ENCODE data around the gene PVALB. TPM values are rescaled to one million over a fixed set of nuclear protein-coding genes. Genes with fewer than 3 reads are reported as not detected.

PVALB gene, protein sequence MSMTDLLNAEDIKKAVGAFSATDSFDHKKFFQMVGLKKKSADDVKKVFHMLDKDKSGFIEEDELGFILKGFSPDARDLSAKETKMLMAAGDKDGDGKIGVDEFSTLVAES
- polyA plus RNA-seq (ENCODE audit: insufficient read length in 4 of 4) = 10 to 100 TPM in 2 of 4 donors, 1 to 10 TPM in 2; 3.9 to 12.3 (median 7.7) TPM

GRCh38 chr22:36816636-36817524, at the start of gene PVALB:
Gene PVALB (minus strand): TSS chr22:36817035. CDS start chr22:36817005, 30 bp downstream.
- DNase-seq (ENCODE audit: low read depth in 4 of 4, low spot score in 3 of 4) = peak in 3 of 4 donors; percentile 59 to 63 (median 60)

- peak in 1 of 4 donors; percentile 14 for DNase-seq (ENCODE audit: low read depth in 4 of 4, low spot score in 3 of 4)
Observed at GRCh38 chr22:36865346-36865745, 48.5 kb upstream of the PVALB start.

DNA sequence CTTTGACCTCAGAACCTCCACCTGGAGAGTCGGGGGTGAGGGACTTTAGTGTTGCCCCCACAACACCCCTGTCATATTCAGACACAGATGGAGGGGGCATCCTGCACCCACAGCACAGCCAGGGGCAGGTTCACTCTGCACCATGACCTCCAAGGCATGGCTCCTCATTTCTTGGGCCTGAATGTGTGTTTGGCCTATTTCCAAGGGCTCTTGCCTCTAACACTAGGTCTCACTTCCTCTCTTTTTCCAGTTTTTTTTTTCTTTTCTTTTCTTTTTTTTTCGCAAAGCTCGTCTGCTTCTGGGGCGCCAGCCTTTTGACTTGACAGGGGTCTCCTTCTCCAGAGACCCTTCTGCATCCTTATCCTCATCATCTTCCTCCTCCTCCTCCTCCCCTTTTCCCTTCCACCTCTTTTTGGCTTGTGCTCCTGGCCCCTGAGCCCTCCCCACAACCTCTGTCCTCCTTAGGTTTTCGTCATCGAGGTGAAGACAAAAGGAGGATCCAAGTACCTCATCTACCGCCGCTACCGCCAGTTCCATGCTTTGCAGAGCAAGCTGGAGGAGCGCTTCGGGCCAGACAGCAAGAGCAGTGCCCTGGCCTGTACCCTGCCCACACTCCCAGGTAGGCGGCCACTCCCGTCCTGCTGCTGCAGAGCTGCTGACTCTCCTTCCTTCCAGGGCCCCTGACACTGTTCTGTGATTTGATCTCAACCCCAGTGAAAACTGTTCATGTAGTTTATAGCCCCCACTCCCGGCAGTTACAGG, 47.8 kb upstream of the PVALB start:
- DNase-seq (ENCODE audit: low read depth in 4 of 4, low spot score in 3 of 4) = no peak

GRCh38 chr22:36863979-36864378, 47.1 kb upstream of the PVALB start:
- no peak for DNase-seq (ENCODE audit: low read depth in 4 of 4, low spot score in 3 of 4)

DNA sequence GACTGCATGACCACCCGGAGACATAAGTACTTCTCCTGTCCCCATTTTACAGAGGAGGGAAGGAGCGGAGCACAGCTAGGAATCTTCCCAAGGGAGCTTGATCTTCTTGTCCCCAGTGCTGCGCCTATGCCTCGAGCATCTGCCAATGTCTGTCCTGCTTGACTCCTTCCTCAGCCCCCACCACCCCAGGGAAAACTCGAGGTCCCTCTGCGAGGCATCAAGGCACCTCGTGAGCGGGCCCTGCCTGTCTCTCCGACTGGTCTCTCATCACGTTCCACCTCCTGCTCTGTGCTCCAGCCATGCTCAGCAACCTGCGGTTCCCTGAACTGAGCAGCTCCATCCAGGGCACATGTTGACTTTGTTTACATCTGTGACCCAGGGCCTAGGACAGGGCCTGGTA, 46.4 kb upstream of the PVALB start:
- DNase-seq (ENCODE audit: low read depth in 4 of 4, low spot score in 3 of 4) = no peak

DNA sequence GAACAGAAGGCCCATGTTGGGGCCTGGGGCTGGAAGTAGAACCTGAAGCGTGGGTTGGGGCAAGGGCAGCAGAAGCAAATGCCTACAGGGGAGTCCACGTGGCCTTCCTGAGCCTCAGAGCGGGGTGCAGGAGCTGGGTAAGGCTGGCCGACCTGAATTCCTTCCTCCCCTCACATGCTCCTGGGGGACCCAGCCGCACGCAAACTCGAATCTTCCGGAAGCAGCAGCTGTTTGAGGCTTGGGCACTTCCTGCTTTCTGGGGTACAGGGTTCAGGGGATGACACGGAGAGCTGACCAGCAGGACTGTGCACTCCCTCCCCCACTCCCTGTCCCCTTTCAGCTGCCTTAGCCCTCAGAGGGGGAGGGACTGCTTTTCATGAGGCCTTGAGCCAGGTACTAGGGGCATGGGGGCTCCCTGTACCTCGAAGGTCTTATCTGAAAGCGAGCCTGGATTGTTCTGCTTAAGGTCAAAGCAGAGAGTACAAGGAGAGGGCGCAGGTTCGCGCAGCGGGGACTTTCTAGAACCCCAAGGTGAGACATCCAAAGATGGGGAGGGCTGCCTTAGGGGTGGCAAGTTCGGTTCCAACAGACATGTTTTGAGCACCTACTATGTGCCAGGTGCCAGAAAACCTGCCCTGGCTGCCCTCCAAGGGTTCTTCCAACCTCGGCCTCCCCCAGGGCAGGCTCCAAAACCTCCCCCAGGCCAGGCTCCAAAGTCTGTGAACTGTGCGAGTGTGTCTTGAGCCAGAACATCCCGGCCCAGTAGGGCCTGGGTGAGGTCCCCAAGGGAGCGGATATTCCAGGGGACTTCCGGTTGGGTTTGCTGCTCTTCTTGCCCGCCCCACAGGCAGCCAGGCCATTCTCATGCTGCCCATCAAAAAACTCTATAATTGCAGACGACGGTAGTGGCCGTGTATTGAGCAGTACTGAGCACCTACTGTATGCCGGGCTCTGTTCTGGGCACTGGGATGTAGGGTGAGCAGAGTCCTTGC, 45.7 kb upstream of the PVALB start:
- no peak for DNase-seq (ENCODE audit: low read depth in 4 of 4, low spot score in 3 of 4)

DNA sequence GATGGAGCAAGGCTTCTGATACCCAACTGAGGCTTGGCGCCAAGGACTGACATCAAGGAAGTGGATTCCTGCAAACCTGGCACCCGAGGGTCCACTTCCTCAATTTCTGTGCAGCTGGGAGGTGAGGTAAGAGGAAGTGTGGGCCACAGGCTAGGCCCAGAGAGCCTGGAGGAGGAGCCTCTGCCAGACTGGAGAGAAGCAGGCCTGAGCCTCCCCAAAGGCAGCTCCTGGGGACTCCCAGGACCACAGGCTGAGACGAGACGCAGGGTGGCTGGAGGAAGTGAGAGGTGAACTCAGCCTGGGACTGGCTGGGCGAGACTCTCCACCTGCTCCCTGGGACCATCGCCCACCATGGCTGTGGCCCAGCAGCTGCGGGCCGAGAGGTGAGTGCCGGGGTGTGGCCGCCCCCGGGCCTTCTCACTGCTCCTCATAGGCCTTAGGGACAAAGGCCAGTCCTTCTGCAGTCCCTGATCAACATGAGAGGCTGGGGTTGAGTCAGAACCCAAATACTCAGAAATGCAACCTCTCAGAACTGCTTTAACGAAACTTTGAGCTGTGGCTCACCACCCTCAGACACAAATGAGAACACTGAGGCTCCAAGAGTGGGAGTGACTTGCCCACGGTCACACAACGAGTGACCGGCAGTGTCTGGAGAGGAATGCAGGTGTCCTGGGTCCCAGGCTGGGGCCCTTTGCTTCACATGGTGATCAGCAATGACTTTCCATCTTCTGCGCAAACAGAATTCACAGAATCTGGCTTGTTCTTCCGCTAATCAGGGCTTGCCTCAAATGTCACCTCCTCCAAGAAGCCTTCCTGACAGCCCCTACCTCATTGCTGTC, 44.2 kb upstream of the PVALB start, which contains the start of gene NCF4:
NCF4 (plus strand) TSS at position 186 of the 839 bp plus-strand sequence; CDS start at position 352, 166 bp downstream.
- no peak for DNase-seq (ENCODE audit: low read depth in 4 of 4, low spot score in 3 of 4)

DNA sequence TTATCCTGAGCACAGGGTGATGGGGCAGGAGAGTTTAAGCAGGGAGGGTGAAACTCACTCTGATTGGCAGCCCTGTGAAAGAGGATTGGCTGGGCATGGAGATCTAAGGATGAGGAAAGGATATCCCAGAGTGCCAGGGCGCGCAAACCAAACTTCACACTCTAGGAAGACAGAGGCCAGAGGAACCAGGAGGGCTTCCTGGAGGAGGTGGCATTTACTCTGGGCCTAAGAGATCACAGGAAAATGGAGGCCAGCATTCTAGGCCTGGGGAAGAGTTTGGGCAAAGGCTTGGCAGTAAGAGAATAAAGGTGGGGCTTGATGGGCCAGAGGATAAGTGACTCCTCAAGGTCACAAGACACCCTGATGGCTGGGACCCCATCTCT, 43.6 kb upstream of the PVALB start:
- no peak for DNase-seq (ENCODE audit: low read depth in 4 of 4, low spot score in 3 of 4)

DNA sequence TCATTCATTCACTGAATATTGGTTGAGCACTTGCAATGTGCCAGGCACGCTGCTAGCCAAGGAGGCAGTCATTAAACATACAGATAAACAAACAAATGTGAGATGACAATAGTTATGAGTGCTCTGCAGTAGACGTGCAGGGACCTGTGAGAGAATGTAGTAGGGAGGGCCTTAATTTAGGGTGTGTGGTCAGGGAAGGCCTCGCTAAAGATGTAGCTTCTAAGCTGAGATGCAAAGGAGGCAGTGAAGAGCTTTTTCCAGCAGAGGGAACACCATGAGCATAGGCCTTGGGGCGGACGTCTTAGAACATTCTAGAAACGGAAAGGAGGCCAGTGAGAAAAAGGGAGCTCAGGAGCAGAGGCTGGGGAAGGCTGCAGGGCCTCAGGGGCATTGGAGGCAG, 43.2 kb upstream of the PVALB start:
- DNase-seq (ENCODE audit: low read depth in 4 of 4, low spot score in 3 of 4) = no peak

- no peak for DNase-seq (ENCODE audit: low read depth in 4 of 4, low spot score in 3 of 4)
Observed at GRCh38 chr22:36858966-36859365, 42.1 kb upstream of the PVALB start.

DNA sequence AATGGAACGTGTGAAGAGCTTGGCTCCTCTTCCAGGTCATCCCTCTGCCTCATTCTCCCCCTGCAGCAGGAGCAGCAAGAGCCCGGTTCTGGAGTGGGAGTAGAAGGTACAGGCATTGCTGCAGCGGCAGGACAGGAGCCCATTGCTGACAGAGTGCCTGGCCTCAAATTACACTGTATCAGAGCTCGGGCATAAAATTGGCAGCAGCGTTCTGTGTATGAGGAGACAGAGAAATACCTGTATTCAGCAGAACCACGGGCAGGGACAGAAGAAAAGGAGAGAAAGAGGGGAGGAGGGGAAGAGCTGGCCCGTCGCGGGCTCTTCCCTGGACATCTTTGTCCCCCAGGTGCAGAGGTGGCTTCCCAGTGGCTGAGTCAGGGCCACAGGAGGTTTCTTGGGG, 41.3 kb upstream of the PVALB start:
- no peak for DNase-seq (ENCODE audit: low read depth in 4 of 4, low spot score in 3 of 4)

- DNase-seq (ENCODE audit: low read depth in 4 of 4, low spot score in 3 of 4) = no peak
Observed at GRCh38 chr22:36856792-36857135, 39.9 kb upstream of the PVALB start.

DNA sequence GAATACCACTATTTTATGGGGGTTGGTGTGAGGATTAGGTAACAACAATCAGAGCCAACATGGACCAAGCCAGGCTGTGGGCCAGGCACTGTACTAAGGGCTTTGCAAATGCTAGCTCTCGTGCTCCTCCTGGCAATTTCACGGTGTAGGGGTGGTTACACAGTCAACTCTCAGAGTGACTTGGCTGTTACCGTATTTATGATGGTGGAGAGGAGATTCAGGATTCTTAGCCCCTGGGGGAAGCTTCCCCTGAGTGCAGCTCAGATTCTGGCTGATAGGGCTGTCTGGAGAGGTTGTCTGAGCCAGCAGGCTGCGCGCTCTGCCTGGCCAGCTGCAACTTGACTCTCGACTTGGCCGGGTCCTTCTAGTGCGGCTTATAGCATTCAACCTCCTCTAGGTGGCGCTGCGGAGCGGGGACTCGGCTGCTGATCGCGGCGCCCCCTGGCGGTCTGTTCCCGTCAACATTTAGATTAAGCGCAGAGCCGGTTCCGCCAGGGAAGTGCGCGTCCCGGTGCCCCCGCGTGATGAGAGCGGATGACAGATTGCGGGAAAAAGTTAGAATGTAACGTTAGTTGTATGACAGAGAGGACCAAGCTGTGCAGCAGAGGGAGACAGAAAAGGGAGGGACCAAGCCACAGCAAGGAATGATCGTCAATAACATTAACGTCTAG, 39.4 kb upstream of the PVALB start:
- peak; percentile 70 to 80 (median 76) for DNase-seq (ENCODE audit: low read depth in 4 of 4, low spot score in 3 of 4)

DNA sequence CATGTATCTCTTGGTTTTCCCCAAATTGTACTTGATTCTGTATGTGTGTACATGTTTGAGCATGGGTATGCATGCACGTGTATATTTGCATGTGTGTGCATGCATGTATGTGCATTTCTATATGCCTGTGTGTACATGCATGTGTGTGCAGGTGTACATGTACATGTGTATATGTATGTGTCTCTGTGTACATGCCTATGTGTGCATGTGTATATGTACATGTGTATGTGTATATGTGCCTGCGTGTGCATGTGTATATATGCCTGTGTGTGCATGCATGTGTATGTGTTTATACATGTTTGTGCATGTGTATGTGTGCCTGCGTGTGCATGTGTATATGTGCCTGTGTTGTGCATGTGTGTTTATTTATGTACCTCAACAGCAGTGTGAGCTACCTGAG, 38.6 kb upstream of the PVALB start:
- DNase-seq (ENCODE audit: low read depth in 4 of 4, low spot score in 3 of 4) = no peak

DNA sequence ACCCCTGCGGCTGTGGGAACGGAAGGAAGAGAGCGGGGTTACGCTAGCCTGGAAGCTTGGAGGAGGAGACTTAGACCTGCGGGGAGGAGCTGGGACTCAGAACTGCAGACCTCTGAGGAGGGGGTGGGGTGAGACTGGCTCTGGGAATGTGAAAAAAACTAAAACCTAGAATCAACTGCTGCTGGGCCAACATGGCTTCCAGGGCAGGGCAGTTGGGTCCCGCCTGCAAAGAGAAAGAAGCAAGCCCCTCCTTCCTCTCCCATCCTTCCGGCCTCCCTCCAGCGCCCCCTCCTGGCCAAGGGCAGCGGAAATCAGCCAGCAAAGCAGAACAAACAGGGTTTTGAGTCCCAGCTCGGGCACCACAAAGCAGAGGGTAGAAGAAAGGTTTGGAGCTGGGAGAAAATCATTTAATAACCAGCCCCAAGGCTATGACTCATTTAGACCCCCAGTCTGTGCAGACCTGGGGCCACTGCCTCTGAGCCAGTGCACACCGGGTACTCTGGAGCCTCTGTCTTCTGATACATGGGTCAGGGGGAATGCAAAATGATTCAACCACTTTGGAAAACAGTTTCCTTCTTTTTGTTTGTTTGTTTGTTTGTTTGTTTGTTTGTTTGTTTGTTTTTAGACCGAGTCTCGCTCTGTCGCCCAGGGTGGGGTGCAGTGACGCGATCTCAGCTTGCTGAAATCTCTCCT, 36.7 kb upstream of the PVALB start:
- DNase-seq (ENCODE audit: low read depth in 4 of 4, low spot score in 3 of 4) = peak in 2 of 4 donors; percentile 14 to 35

DNA sequence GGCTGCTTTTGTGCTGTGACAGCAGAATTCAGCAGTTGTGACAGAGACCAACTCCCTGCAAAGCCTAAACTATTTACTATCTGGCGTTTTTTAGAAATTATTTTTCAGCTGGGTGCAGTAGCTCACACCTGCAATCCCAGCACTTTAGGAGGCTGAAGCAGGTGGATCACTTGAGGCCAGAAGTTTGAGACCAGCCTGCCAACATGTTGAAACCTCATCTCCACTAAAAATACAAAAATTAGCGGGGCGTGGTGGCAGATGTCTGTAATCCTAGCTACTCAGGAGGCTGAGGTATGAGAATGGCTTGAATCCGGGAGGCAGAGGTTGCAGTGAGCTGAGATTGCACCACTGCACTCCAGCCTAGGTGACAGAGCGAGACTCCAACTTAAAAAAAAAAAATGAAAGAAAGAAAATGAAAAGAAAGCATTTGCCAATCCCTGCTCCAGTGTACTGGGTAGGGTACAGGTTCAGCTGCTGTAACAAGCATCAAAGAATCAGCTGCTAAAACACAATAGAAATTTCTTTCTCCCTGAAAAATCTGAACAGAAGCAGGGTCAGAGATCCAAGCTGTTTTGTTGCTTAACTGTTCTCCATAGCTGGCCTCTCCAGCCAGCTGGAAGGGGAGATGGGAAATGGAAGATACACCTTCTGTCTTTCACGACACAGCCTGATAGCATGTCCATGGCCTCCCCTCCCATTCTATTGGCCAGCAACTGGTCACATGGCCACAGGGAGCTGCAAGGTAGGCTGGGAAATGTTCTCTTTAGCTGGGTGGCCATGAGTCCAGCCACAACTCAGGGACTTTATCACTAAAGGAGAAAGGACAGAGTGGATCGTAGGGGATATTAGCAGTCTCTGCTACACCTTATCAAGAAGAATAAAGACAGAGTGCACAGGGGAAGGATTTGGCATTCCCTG, 35.5 kb upstream of the PVALB start:
- no peak for DNase-seq (ENCODE audit: low read depth in 4 of 4, low spot score in 3 of 4)

- no peak for DNase-seq (ENCODE audit: low read depth in 4 of 4, low spot score in 3 of 4)
Observed at GRCh38 chr22:36850682-36851081, 33.8 kb upstream of the PVALB start.
